Left lobe of liver (tissue), 2 donors: ENCODE data around the gene TUSC2. TPM values are rescaled to one million over a fixed set of nuclear protein-coding genes. Genes with fewer than 3 reads are reported as not detected.

Source experiments
- ATAC-seq: fragments of 200-7000 bp; cut with Tn5 transposase; one replicate; pipeline ENCODE4 v1.9.1; 2020; ENCODE audit warnings: mild to moderate bottlenecking, moderate library complexity
- DNase-seq: peaks from one replicate; pipeline ENCODE4 v3.0.0-alpha.2; 2020; ENCODE audit warnings: low spot score
- total RNA-seq: library from RNA; stranded (reverse); gene quantifications from one replicate; pipeline ENCODE4 v1.2.1, GENCODE V29; 2021
- donor health status: DM: no; HTN: no; CAD: no; lungs with moderate emphysema.
- donor health status: DM: no; HTN: yes; CAD: no.

Gene TUSC2
- total RNA-seq, 1 donor from 2014 or later = 15.0 TPM

DNA sequence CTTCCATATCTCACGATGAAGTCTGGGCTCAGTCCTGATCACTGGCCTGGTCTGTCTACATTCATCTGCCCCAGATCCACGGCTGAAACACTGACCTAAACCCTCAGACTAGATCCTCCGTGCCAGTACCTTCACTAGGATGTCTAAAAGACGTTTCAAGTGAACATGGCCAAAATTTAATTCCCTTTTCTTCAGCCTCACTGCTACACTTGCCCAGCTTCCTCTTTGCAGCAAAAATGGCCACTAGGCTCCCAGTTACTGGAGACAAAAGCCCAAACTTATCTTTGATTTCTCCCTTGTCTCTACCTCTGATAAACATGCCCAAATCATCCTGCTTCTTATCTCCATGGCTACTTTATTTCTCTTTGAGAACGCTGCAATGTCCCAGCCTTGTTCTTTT lies 10.9 kb upstream of the TUSC2 start:
- DNase-seq (no peak), ATAC-seq (no peak)

DNA sequence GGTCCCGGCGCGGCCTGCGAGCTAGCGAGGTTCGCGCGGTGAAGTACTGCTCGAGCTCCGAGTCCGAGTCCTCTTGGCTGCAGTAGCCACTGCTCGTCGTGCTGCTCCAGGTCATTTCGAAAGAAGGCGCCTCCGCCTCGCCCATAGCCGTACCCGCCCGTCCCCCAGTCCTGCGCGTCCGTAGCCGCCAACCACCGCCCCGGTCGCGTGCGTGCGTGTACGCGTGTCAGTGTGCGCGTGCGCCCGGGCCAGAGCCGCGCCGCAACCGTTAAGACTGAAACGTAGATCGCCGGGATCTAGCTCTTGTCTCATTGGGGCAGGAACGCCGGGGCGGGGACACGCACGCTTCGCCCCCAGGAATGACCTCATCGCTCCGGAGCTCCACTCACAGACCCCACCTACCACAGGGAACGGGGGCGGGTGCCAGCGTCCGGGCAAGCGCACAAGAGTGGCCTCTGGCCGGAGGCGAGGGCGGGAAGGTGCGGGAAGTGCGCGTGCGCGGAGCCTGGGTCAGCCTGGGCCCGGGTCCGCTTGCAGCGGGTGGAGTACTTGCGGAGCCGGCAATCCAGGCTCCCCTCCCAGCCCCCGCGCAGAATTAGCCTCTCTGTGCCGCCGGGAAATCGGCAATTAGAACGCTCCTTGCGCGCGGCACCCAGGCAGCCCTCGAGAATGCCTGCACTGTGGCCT lies 9.3 kb upstream of the TUSC2 start:
- ATAC-seq (peak; percentile 88), DNase-seq (peak; percentile 100)

DNA sequence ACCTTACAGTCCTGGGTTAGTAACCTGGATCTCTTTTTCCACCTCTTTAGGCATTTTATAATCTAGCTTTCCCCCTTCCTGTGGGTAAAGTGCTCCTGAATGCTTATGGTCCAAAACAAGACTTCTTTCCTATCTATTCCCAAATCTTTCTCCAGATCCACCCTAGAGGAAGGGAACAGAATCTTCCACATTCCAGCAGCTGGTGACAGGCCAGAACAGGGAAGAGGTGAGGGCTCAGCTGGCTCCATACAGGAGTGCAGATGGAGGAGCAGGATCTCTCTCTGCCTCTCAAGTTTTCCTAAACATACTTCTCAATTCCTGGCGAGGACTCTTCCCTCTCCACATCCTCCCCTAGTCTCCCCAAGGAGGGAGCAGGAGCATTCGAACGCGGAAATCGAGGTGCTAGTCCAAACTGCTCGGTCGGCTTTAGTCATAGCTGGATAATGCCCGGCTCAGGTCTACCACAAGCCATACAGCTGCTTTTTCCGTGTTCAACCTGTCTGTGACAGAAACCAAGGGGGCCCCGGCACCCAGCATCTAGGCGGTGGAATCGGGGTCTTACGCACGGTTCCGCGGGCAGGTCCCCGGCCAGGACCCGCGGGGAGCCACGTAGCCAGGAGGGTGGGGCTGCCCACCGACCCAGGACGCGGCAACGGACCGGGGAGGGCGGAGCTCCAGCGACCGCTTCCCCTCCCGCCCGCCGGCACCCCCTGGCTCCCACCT lies 8.6 kb upstream of the TUSC2 start:
- no peak for DNase-seq
- peak; percentile 0 for ATAC-seq

DNA sequence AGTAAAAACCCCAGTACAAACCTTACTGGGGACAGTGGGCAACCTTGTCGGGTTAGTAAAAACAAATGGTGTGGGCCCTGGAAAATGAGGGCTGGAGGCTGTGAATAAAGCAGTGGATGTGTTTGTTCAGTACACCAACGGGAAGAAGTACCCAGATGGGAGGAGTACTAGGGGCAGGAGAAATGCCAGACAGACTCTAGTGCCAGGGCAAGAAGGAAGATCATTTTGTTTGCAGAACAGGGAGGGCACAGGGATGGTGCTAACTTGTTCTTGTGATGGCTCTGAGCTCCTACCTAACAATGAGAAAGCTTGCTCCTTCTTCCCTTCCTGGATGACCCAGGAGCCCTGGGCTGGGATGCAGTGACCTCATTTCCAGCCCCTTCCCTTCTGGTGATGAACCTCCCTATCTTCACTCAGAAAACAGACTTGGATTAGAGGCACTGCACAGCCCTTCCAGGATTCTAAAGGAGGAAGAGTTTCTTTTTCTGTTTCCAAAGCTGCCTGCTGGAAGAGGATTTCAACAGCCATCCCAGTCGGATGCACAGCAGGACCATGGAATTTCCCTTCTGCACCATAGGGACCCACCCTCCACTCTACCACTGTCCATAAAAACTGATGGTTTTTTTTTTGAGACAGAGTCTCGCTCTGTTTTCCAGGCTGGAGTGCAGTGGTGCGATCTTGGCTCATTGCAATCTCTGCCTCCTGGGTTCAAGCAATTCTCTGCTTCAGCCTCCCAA lies 6.5 kb upstream of the TUSC2 start:
- ATAC-seq = no peak
- DNase-seq = no peak

DNA sequence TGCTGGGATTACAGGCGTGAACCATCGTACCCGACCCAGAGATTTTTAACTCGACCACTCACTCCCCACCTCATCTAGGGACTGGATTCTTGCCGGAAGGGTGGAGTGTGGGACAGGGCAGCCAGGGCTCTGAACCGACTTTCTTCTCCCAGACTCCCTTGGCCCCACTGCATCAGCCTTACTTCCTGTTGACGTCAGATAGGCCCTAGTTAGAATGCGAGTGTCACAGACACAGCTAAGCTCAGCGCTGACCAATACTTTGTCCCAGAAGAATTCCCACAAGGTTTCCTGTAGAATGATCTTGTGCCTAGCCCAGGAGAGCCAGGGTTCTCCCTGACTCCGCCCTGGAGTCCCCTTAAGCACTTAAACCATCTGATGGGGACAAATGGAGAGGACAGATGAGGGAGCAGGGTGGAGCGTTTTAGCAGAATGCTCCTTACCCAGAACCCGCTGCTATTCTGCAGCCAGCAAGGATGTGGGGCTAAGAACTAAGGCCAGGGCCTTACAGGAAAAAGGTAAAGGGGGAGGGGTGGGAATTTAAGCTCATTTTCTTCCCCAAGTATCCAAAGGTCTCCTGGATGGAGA lies 5.8 kb upstream of the TUSC2 start:
- ATAC-seq (no peak), DNase-seq (no peak)

DNA sequence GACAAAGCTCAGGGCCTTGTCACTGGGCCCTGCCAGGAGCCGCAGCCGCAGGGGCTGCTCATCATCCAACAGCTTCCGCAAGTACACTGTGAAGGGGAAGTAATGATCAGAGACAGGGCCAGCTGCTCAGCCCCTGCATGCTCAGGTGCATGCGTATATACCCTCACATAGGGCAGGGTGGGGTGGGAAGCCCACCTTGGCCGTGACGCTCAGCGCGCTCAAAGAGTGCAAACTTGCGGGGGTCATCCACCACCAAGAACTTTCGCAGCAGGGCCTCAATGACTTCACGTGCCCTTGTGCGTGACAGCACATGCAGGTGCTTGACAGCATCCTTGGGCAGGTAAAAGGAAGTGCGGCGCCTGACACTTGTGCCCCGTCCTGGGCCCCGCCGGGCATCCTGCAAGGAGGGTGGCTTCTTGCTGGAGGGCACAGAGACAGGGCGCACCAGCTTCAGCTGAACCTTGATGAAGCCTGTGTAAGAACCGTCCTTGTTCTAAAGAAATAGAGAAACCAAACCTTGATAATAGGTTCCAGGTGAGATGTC lies 3.4 kb upstream of the TUSC2 start:
- DNase-seq = no peak
- no peak for ATAC-seq

DNA sequence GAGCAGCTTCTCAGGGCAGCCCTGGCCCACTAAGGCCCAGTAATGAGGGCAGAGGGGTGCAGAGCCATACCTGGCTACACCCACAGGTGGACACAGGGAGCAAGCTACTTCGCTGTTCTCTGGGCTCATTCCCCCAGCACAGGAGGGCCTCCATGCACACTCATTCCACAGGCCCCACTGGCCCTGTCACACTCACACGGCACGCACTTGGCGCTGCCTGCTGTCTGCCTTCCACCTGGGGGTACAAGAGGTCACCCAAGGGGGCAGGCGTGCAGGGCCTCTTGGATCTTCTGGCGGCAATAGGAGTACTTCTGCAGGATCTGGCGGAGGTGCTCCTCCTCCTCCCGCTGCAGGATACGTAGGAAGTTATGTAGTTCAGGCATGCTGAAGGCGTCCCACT lies 2.3 kb upstream of the TUSC2 start:
- no peak for ATAC-seq
- DNase-seq = no peak

DNA sequence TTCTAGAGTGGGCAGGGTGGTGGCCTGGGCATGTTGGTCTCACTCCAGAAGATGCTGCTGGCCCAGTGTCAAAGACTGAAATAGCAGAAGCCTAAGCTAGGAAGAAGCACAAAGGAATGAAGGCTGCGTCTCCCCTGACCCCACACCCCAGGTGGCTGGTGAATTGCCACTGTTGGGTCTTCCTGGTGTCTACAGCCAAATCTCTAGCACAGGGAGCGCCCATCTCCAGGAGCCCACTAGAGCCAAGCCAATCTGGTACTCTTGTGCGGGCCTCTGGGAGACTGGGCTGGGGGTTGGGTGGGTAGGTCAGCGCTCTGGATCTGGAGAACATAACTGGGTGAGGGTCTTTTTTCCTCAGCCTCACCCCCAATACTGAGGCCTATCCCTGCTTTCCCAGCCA lies 894 bp downstream of the TUSC2 start:
- DNase-seq = no peak
- no peak for ATAC-seq

DNA sequence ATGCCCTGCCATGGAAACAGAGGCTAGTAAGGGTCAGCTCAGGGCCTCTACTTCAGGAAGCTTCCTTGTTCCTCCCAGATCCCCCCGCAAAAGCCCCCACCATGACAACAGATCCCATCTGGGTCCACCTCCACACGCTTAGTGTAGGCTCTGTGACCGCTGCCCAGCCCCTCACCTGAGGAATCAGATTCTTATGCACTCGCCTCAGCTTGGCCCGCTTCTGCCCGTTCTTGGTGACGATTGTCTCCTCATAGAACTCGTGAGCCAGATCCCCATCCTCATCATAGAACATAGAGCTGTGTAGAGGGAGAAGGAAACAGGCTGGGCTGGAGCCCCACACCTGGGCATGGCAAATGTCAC lies 1.9 kb downstream of the TUSC2 start:
- ATAC-seq = no peak
- no peak for DNase-seq

DNA sequence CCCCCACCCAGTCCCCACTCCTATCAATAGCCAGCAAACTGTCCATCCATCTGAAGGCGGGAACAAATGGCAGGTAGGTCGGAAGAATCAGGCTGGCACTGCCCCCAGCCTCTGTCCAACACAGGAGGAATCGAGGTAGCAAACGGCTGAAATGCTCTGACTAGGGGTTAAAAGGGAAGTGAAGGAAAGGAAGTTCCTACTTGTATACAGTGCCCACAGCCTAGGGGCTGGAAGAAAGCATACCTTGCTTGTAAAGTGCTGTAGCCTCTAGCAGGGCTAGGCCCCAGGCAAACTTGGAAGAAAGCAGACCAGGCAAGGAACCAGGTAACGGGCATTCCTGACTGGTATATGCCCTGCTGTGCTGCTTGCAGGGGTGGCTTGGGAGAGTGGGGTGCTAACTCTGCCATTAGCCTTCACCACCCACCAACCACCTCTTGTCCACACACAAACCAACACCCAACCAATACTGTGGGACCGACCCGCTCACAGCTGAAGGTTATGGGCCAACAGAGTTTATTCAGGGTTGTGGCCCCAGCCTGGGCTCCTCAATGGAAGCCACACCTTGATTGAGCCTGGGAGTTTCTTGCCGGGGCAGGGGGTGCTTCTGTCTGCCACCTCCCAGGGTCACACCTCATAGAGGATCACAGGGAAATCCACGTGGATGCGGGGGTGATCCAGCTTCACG lies 2.4 kb downstream of the TUSC2 start:
- ATAC-seq (no peak), DNase-seq (no peak)

DNA sequence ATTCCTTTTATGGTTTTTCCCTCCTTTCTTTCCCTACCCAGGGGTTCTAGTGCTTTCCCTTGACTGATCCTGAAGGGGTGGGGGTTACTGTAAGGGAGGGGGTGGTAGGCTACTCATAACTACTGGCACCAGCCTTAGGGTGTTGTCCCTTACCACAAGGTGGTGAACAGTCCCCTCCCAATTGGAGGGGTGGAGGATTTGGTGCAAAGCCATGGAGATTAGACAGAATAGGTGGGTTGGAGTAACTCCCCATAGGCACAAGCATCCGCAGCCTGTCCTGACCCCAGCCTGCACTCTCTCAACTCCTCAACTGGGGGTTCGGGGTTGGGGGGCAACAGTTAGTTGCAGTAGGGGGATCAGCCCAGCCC lies 2.9 kb downstream of the TUSC2 start:
- ATAC-seq (no peak), DNase-seq (no peak)

DNA sequence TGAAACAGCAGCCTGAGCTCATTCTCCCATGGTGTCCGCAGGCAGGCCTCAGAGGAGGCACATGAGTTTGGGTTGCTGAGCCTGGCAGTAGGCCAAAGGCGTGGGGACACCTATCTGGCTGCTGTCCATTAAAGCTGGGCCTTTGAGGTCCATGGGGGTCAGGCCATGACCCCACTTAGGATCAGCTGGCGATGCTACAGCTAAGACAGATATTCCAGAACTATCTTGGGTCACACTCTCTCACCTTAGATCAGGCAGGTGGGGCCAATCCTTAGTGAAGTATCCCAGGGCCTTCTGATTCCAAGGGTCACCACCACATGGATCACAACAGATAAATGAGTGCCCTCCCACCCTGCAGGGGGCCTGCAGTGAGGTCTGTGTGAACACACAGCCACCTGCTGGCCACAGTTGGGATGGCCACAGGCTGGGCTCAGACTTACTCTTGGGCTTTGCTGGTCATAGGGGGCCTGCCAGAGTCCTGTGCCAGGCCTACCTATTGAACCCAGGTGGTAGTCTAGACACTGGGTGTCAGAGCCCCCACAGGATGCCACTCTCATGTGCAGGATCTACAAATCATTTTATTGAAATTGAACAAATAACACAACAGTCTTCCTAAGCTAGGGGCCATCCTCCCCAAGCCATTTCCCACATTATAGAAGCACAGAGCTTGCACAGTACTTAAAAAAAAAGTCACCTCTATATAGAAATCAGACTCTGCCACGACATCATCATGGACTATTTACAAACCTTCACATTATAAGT lies 3.5 kb downstream of the TUSC2 start:
- ATAC-seq (peak; percentile 34), DNase-seq (peak; percentile 78)

DNA sequence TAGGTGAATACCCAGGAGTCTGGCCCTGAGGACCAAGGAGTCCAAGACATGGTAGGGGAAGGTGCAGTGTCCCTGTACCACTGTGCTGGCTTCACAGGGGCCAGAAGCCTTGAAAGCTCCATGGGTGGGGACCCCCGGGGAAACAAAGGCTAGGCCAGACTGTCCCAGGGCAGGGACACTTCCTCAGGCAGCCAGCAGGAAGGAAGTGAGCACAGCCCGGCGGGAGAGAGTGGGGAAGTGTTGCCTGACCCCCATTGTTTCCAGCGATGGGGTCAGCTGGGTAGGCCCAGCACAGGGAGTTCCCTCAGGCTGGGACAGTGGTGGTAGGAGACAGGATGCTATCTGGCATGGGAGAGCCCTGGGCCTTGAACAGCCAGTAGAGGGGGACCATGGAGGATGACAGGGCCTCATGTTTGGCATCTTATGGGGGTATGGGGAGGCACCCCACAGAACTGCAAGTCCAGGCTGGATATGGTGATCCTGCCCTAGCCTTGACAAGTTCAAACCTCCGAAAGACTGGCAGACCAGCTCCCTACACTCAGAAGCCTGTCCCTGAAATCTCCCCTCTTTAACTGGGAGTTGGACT lies 4.3 kb downstream of the TUSC2 start:
- ATAC-seq (no peak), DNase-seq (no peak)

DNA sequence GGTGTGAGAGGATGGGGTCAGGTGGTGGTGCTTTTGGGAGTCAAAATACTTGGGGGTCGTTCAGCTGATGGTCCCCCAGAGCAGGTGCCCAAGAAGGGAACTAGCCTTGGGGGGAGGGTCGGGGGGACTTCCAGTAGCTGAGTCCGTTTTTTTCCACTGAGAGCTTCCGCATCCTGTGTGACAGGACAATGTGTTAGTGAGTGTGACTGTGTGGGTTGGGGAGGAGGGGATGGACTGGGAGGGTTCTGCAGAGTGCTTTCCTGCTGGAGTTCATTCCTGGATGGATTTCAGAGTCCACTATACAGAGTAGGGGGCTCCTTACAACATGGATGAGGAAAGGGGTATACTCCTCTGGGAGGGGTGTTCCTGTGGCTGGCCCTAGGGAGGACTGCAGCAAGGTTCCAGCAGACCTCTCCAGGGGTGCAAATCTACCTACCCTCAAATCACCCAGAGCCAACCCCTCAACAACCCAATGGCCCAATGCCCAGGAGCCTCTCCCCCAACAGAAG lies 4.9 kb downstream of the TUSC2 start:
- ATAC-seq = no peak
- DNase-seq = no peak

DNA sequence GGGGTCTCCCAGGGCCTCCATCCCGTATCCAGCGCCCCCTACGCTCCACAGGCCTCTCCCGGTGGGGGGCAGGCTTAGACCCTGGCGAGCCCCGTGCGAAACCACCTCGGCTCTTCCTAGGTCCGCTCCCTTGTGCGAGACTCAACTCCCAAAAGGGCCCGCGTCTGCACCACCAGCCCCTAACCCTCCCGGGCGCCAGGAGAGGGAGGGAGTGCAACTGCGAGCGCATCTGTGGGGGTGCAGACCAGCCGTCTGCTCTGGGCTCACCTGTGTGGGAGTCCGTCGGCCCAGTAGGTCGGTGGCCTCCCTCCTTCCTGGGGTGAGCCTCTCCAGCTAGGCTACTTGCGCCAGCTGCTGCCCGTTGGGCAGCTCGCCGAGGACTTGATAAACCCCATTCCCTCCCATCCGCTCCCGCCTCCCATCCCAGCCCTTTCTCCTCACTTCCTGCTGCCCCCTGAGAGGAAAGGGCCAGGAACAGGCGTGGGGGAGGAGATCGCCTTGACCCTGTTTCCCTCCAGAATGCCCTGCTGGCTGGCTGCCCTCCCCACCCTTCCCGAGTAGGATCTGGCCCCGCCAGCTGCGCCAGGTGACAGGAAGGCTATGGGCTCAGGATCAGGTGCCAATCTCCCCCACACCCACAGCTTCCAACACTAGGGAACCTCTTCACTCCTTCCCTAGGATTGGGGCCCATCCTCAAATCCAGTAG lies 5.5 kb downstream of the TUSC2 start, which contains the start of gene HYAL2:
Gene HYAL2 (minus strand): TSS at position 360 of the 706 bp plus-strand sequence. CDS start 2,256 bp downstream, outside the sequence.
- peak; percentile 75 for DNase-seq
- no peak for ATAC-seq

DNA sequence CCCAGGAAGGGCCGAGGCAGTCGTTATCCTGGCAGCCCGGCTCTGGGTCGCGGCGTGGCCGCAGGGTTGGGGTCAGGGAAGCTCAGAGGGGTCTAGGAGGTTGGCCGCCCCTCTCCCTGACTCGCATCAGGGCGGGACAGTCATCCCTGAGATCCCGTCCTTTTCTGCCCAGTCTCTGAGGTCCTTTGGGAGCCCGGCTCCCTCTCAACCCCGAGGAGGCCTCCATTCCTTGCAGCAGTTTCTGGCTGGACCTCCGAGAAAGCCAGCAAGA lies 6.0 kb downstream of the TUSC2 start:
- no peak for DNase-seq
- no peak for ATAC-seq

DNA sequence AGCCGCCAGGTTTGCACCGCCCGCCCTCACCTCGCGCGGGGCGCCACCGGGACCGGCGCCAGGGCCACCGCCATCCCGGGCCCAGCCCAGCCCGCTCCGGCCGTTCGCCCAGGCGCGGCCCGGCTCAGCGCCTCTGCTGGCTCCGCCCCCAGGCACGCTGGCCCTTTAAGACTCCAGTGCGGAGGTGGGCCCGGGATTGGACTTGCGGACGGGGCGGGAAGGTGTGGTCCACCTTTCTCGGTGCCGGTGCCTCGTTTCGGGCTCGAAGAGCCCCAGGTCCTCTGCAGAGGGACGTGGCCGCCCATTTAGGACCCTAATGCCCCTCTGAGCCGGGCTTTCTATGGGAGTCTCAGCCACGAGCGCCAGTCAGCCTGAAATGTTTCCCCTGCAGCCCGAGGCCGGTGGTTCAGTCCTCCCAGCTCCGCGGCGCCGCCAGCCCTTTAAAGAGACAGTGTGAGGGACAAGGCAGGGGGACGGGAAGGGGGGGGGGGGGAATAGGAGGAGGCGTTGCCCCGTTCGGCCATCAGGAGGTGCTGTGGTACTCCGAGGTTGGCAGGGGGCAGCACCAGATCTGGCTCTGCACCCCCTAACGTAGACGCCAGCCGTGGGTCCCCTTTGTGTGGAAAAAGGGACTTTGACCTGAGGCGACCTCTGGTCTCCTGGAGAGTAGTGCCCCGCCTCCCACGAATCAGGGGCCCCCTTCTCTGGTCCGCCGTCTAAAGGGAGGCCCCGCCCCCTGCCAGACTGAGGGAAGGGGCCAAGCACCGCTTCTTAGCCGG lies 6.5 kb downstream of the TUSC2 start:
- DNase-seq = peak; percentile 91
- peak; percentile 84 for ATAC-seq

DNA sequence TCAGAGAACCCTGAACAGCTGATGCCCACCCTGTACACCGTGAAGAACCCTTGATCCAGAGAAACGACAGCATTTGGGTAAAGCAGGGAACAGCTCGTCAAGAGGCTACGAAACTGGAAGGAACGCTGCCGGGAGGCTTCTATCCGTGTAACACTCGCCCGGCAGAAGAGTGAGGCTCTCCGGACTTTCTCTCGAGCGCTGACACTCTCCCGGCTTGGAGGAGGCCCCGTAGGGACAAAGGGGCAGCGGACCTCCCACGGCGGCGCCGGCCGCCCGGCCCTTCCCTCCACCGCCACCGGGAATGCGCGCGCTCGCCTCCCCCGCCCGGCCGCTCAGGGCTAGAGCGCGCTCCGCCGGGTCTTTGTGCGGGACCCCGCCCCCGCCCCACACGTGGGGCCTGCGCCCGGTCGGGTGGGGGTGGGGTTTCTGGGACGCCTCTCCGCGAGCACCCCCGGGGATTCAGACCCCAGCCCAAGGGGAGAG lies 7.1 kb downstream of the TUSC2 start:
- peak; percentile 87 for DNase-seq
- peak; percentile 78 for ATAC-seq
